ENCODE results near the gene SPRING1. TPM values are rescaled to one million over a fixed set of nuclear protein-coding genes. Genes with fewer than 3 reads are reported as not detected.
A peak's percentile ranks its signal among the peaks of the same experiment; 100 is the strongest.

Gene SPRING1, protein sequence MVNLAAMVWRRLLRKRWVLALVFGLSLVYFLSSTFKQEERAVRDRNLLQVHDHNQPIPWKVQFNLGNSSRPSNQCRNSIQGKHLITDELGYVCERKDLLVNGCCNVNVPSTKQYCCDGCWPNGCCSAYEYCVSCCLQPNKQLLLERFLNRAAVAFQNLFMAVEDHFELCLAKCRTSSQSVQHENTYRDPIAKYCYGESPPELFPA
- total RNA-seq, result 6.3 TPM

DNA sequence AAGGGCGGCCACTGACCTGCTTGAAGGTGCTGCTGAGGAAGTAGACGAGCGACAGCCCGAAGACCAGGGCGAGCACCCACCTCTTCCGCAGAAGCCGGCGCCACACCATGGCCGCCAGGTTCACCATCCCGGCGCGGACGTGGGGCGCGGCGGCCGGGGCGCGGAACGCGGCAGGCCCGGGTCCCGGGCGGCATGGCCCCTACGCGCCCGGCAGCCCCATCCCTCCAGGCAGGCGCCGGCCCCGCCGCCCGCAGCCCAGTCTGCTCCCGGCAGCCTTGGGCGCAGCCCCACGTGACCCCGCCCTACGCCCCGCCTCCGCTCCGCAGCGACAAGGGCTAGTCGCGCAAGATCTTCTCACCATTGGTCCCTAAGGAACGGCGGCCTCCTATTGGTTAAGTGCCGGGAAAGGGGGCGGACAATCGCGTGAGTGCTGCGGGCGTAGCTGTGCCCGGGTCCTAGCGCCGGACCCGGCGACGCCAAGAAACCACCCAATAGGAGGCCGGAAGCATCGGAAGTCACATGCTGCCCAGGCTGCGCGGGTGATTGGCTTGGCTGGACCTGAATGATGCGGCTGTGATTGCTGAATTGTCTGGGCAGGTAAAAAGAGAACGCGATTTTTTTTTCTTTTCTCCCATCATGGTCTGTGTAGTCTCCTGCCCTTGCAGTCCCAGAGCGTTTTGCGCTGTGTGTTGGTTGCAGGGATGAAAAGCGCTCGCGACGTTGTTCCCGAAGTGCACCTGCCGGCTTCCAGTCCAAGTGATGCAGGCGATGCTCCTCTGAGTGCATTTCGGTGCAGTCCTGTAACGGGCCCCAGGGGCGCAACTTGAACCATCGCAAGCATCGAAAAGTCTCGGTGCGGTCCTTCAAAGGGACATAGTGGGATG, at the start of gene SPRING1, which contains the start of gene RNFT2:
TSS of gene SPRING1 (minus strand) at position 296 of the 884 bp plus-strand sequence. CDS start at position 127, 169 bp downstream.
TSS of gene RNFT2 (plus strand) at position 542 of the 884 bp plus-strand sequence. CDS start 2,183 bp downstream, outside the sequence.
- peak within 1 kb of the TSS; percentile 82 to 92 (median 87) for H3K9ac ChIP-seq (ENCODE audit: low read depth in 1 of 3, low read length in 3 of 3)
- H3K4me1 ChIP-seq (ENCODE audit: control insufficient read depth in 3 of 3, insufficient read depth in 3 of 3, low read length in 3 of 3), result peaks cover 14 to 21% (median 15%) of the 10 kb centered on the region in 3 donors
- no peaks in the 10 kb centered on the region for H3K9me3 ChIP-seq (ENCODE audit: control insufficient read depth in 3 of 3, low read length in 3 of 3)
- peak within 1 kb of the TSS; percentile 94 to 98 (median 95) for H3K4me3 ChIP-seq (ENCODE audit: low read length in 3 of 3)
- peak within 1 kb of the TSS; percentile 40 for H3K27ac ChIP-seq (ENCODE audit: low read depth, low read length)
- H3K27me3 ChIP-seq (ENCODE audit: control insufficient read depth in 3 of 3, insufficient read depth in 3 of 3, low read length in 3 of 3), result no peaks in the 10 kb centered on the region
- peaks cover 9 to 12% (median 10%) of the 10 kb centered on the region in 3 donors for H3K36me3 ChIP-seq (ENCODE audit: control insufficient read depth in 3 of 3, insufficient read depth in 3 of 3, low read length in 3 of 3)

DNA sequence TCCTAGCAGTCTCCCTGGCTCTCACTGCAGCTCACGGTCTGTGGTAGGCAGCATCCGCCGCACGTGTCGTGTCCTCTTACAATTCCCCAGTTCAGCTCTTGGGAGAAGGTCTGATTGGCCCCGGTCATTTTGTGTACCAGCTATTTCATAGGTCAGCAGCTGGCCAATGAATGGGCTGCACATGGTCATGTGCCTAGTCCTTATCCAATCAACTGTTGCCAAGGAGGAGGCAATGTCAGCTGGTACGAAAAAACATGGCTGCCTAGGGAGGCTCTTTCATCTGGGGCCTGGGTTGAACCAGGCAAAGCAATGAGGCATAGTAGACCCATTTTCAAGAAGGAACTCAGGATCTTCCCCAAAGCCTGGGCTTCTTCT, 46.4 kb upstream of the SPRING1 start:
- Histone ChIP-seq H3K9me3 (ENCODE audit: control insufficient read depth in 3 of 3, low read length in 3 of 3) (no peaks in the 10 kb centered on the region), H3K27me3 (ENCODE audit: control insufficient read depth in 3 of 3, insufficient read depth in 3 of 3, low read length in 3 of 3) (no peaks in the 10 kb centered on the region), H3K9ac (ENCODE audit: low read depth in 1 of 3, low read length in 3 of 3) (no peak overlapping the region), H3K36me3 (ENCODE audit: control insufficient read depth in 3 of 3, insufficient read depth in 3 of 3, low read length in 3 of 3) (no peaks in the 10 kb centered on the region), H3K4me1 (ENCODE audit: control insufficient read depth in 3 of 3, insufficient read depth in 3 of 3, low read length in 3 of 3) (no peaks in the 10 kb centered on the region), H3K27ac (ENCODE audit: low read depth, low read length) (no peak overlapping the region), H3K4me3 (ENCODE audit: low read length in 3 of 3) (no peak overlapping the region)

DNA sequence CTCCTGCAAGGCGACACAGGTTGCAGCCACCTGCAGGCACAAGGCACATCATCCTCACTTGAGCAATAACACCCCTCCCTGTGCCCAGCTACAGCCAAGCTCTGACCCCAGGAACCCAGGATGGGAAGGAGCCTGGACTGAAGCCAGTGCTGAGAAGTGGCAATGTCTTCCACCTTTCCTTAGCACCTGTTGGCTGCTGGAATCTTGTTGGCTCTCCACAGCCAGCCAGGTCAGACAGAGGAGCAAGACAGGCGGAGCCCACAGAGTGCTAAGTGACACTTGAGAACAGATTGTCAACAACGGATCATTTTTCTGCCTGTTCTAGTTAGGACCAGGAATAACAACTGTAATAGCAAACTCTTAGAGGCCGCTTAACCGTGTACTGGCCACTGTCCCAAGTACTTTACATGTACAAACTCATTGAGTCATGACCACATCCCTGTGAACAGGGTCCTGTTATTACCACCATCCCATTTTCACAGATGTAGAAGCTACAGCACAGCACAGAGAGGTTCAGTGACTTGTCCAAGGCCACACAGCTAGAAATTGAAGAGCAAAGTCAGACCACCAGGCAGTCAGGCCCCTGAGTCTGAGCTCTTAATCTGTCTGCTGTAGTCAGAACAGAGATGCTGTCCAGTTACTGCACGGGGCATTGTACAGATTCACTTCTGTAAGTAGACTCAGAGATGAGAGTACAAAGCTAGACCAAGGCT, 45.8 kb upstream of the SPRING1 start:
- no peak overlapping the region for H3K4me3 ChIP-seq (ENCODE audit: low read length in 3 of 3)
- no peaks in the 10 kb centered on the region for H3K4me1 ChIP-seq (ENCODE audit: control insufficient read depth in 3 of 3, insufficient read depth in 3 of 3, low read length in 3 of 3)
- no peak overlapping the region for H3K27ac ChIP-seq (ENCODE audit: low read depth, low read length)
- no peak overlapping the region for H3K9ac ChIP-seq (ENCODE audit: low read depth in 1 of 3, low read length in 3 of 3)
- no peaks in the 10 kb centered on the region for H3K9me3 ChIP-seq (ENCODE audit: control insufficient read depth in 3 of 3, low read length in 3 of 3)
- H3K27me3 ChIP-seq (ENCODE audit: control insufficient read depth in 3 of 3, insufficient read depth in 3 of 3, low read length in 3 of 3), result no peaks in the 10 kb centered on the region
- no peaks in the 10 kb centered on the region for H3K36me3 ChIP-seq (ENCODE audit: control insufficient read depth in 3 of 3, insufficient read depth in 3 of 3, low read length in 3 of 3)

DNA sequence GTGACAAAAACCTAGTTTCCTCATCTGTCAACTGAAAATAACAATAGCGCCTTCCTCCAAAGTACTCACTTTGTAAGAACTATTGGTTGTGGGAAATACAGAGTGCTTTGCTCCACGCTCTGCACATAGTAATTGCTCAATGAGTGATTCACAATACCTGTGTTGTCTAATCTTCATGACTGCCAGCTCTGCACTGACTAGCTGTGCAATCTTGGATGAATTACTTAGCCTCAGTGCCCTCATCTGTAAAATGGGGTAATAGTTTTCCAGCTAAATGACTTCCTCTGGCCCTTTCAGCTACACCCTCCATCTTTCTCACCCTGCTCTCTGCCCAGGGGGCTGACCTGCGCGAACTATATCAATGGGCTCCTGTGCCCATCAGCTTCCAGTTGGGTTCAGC, 43.1 kb upstream of the SPRING1 start:
- Histone ChIP-seq H3K27ac (ENCODE audit: low read depth, low read length) (no peak overlapping the region), H3K4me1 (ENCODE audit: control insufficient read depth in 3 of 3, insufficient read depth in 3 of 3, low read length in 3 of 3) (no peaks in the 10 kb centered on the region), H3K9ac (ENCODE audit: low read depth in 1 of 3, low read length in 3 of 3) (no peak overlapping the region), H3K4me3 (ENCODE audit: low read length in 3 of 3) (no peak overlapping the region), H3K36me3 (ENCODE audit: control insufficient read depth in 3 of 3, insufficient read depth in 3 of 3, low read length in 3 of 3) (no peaks in the 10 kb centered on the region), H3K9me3 (ENCODE audit: control insufficient read depth in 3 of 3, low read length in 3 of 3) (no peaks in the 10 kb centered on the region), H3K27me3 (ENCODE audit: control insufficient read depth in 3 of 3, insufficient read depth in 3 of 3, low read length in 3 of 3) (no peaks in the 10 kb centered on the region)

DNA sequence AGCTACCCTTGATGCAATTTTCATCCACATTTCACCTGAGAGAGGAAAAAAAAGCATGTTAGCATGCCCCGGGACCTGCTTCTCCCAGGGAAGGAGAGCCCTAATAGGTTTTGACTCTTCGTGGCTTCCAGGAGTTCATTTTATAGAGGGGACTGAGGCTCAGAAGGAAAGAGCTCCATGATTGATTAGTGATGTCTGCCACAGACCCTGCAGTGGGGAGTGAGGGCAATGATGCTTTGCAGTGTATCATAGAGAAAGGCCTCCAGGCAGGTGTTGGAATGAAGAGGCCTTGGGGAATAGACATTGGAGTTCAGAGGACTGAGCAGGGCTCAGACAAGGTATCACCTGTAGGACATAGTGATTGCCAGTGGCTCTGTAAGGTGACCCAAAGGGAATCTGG, 41.7 kb upstream of the SPRING1 start:
- H3K4me3 ChIP-seq (ENCODE audit: low read length in 3 of 3), result no peak overlapping the region
- H3K27me3 ChIP-seq (ENCODE audit: control insufficient read depth in 3 of 3, insufficient read depth in 3 of 3, low read length in 3 of 3), result no peaks in the 10 kb centered on the region
- H3K9ac ChIP-seq (ENCODE audit: low read depth in 1 of 3, low read length in 3 of 3), result no peak overlapping the region
- H3K4me1 ChIP-seq (ENCODE audit: control insufficient read depth in 3 of 3, insufficient read depth in 3 of 3, low read length in 3 of 3), result no peaks in the 10 kb centered on the region
- H3K36me3 ChIP-seq (ENCODE audit: control insufficient read depth in 3 of 3, insufficient read depth in 3 of 3, low read length in 3 of 3), result no peaks in the 10 kb centered on the region
- H3K9me3 ChIP-seq (ENCODE audit: control insufficient read depth in 3 of 3, low read length in 3 of 3), result no peaks in the 10 kb centered on the region
- no peak overlapping the region for H3K27ac ChIP-seq (ENCODE audit: low read depth, low read length)

DNA sequence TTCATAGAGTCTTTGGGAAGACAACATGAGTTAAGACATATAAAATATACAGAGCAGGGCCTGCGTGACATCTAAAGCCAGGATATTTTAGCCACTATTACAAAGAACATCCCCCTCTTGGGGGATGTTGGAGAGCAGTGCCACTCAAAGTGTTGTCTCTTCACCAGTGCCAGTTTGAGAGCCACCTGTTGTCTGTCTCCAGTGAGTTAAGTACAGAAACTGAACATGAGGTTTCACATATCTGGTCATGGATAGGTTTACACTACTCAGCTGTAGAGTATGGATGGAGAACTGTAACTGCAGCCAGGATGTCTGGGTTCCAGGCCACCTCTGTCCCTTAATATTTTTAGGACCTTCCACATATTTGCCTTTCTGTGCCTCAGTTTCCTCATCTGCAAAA, 39.4 kb upstream of the SPRING1 start:
- Histone ChIP-seq H3K27ac (ENCODE audit: low read depth, low read length) (no peak overlapping the region), H3K27me3 (ENCODE audit: control insufficient read depth in 3 of 3, insufficient read depth in 3 of 3, low read length in 3 of 3) (no peaks in the 10 kb centered on the region), H3K4me1 (ENCODE audit: control insufficient read depth in 3 of 3, insufficient read depth in 3 of 3, low read length in 3 of 3) (no peaks in the 10 kb centered on the region), H3K36me3 (ENCODE audit: control insufficient read depth in 3 of 3, insufficient read depth in 3 of 3, low read length in 3 of 3) (no peaks in the 10 kb centered on the region), H3K9me3 (ENCODE audit: control insufficient read depth in 3 of 3, low read length in 3 of 3) (no peaks in the 10 kb centered on the region), H3K9ac (ENCODE audit: low read depth in 1 of 3, low read length in 3 of 3) (no peak overlapping the region), H3K4me3 (ENCODE audit: low read length in 3 of 3) (no peak overlapping the region)

DNA sequence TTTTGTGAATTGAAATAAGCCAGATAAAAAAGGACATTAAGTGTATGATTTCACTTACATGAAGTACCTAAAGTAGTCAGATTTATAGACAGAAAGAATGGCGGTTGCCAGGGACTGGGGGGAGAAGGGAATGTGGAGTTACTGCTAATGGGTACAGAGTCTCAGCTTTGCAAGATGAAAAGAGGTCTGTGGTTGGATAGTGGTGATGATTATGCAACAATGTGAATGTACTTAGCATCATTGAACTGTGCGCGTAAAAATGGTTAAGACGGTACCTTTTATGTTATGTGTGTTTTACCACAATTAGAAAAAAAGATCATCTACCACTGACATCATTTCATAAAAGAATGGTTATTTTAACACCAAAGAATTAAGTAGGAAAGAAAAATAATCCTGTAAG, 36.2 kb upstream of the SPRING1 start:
- H3K9me3 ChIP-seq (ENCODE audit: control insufficient read depth in 3 of 3, low read length in 3 of 3), result no peaks in the 10 kb centered on the region
- no peaks in the 10 kb centered on the region for H3K36me3 ChIP-seq (ENCODE audit: control insufficient read depth in 3 of 3, insufficient read depth in 3 of 3, low read length in 3 of 3)
- H3K27me3 ChIP-seq (ENCODE audit: control insufficient read depth in 3 of 3, insufficient read depth in 3 of 3, low read length in 3 of 3), result no peaks in the 10 kb centered on the region
- no peaks in the 10 kb centered on the region for H3K4me1 ChIP-seq (ENCODE audit: control insufficient read depth in 3 of 3, insufficient read depth in 3 of 3, low read length in 3 of 3)
- no peak overlapping the region for H3K9ac ChIP-seq (ENCODE audit: low read depth in 1 of 3, low read length in 3 of 3)
- no peak overlapping the region for H3K27ac ChIP-seq (ENCODE audit: low read depth, low read length)
- no peak overlapping the region for H3K4me3 ChIP-seq (ENCODE audit: low read length in 3 of 3)

DNA sequence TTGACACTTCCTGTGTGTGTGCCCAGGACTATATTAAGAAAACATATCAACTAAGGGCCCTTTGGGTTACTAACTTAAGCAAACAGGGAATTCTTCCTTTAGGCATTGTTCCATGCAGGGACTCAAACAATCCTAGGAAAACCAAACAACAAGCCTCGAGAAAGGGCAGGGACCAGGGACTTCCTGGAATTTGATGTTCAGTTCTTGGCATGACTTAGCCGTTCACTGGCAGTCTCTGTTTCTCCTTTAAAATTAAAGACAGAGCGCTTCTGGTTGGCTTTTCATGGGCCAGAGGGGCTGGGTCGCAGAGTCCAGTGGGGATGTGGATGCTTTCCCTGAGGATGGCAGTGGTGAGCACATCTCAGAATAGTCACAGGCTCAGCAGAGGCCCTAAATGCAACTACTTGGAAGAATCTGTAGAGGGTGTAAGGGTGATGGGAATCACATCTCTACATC, 35.4 kb upstream of the SPRING1 start:
- Histone ChIP-seq H3K9me3 (ENCODE audit: control insufficient read depth in 3 of 3, low read length in 3 of 3) (no peaks in the 10 kb centered on the region), H3K27me3 (ENCODE audit: control insufficient read depth in 3 of 3, insufficient read depth in 3 of 3, low read length in 3 of 3) (no peaks in the 10 kb centered on the region), H3K4me3 (ENCODE audit: low read length in 3 of 3) (no peak overlapping the region), H3K27ac (ENCODE audit: low read depth, low read length) (no peak overlapping the region), H3K9ac (ENCODE audit: low read depth in 1 of 3, low read length in 3 of 3) (no peak overlapping the region), H3K4me1 (ENCODE audit: control insufficient read depth in 3 of 3, insufficient read depth in 3 of 3, low read length in 3 of 3) (no peaks in the 10 kb centered on the region), H3K36me3 (ENCODE audit: control insufficient read depth in 3 of 3, insufficient read depth in 3 of 3, low read length in 3 of 3) (no peaks in the 10 kb centered on the region)

DNA sequence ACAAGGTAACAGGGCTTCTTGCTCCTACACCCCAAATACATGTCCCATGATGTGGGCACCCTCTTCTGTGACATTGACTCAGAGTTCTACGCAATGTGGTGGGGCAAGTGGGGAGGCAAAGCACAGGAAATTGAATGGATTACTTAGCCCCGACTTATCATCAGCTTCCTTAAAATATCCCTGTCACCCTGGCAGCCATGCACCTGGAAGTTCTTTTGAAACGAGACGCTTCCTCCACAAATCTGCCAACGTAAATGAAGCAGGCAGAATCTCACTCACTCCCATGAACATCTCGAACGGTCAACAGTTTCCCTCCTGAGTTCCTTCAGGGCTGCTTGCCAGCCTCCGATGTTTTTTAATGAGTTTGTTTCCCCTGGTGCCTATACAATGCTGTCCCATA, 33.8 kb upstream of the SPRING1 start:
- H3K9me3 ChIP-seq (ENCODE audit: control insufficient read depth in 3 of 3, low read length in 3 of 3), result no peaks in the 10 kb centered on the region
- H3K4me3 ChIP-seq (ENCODE audit: low read length in 3 of 3), result no peak overlapping the region
- no peaks in the 10 kb centered on the region for H3K4me1 ChIP-seq (ENCODE audit: control insufficient read depth in 3 of 3, insufficient read depth in 3 of 3, low read length in 3 of 3)
- H3K36me3 ChIP-seq (ENCODE audit: control insufficient read depth in 3 of 3, insufficient read depth in 3 of 3, low read length in 3 of 3), result no peaks in the 10 kb centered on the region
- no peak overlapping the region for H3K27ac ChIP-seq (ENCODE audit: low read depth, low read length)
- H3K27me3 ChIP-seq (ENCODE audit: control insufficient read depth in 3 of 3, insufficient read depth in 3 of 3, low read length in 3 of 3), result no peaks in the 10 kb centered on the region
- no peak overlapping the region for H3K9ac ChIP-seq (ENCODE audit: low read depth in 1 of 3, low read length in 3 of 3)

DNA sequence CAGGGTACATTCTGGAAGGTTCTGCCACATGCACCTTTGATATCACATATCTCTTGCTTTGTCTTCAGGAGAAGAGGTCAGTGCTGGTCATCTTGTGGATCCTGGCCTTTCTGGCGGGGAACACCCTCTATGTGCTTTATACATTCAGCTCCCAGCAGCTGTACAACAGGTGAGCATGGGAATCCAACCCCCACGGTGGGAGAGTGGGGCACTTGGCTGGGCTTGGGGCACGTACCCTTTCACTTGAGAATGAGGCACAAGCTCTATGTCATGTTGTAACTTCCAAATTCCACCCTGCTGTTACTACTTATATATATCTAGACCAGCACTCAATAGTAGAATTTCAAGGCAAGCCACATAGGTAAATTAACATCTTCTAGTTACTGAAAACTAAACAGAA, 28.9 kb upstream of the SPRING1 start:
- no peak overlapping the region for H3K27ac ChIP-seq (ENCODE audit: low read depth, low read length)
- H3K36me3 ChIP-seq (ENCODE audit: control insufficient read depth in 3 of 3, insufficient read depth in 3 of 3, low read length in 3 of 3), result no peaks in the 10 kb centered on the region
- H3K4me1 ChIP-seq (ENCODE audit: control insufficient read depth in 3 of 3, insufficient read depth in 3 of 3, low read length in 3 of 3), result no peaks in the 10 kb centered on the region
- no peaks in the 10 kb centered on the region for H3K27me3 ChIP-seq (ENCODE audit: control insufficient read depth in 3 of 3, insufficient read depth in 3 of 3, low read length in 3 of 3)
- H3K9me3 ChIP-seq (ENCODE audit: control insufficient read depth in 3 of 3, low read length in 3 of 3), result no peaks in the 10 kb centered on the region
- H3K9ac ChIP-seq (ENCODE audit: low read depth in 1 of 3, low read length in 3 of 3), result no peak overlapping the region
- H3K4me3 ChIP-seq (ENCODE audit: low read length in 3 of 3), result no peak overlapping the region

Data from skeletal muscle tissue (tissue), 4 donors.